Colonic mucosa (tissue), 4 donors: ENCODE results near the gene ELMO1. TPM values are rescaled to one million over a fixed set of nuclear protein-coding genes. Genes with fewer than 3 reads are reported as not detected.

Experiments
- DNase-seq: peaks from one replicate; pipeline ENCODE4 v3.0.0-alpha.2; 2020
- H3K27ac ChIP-seq: fragments of 200-600 bp; one replicate; pipeline ENCODE4 v1.8.0; 2021
- H3K27me3 ChIP-seq: fragments of 200-600 bp; one replicate; pipeline ENCODE4 v1.8.0; 2021
- H3K36me3 ChIP-seq: fragments of 200-600 bp; one replicate; pipeline ENCODE4 v1.8.0; 2021
- H3K4me1 ChIP-seq: fragments of 200-600 bp; one replicate; pipeline ENCODE4 v1.8.0; 2021; ENCODE audit warnings: mild to moderate bottlenecking
- H3K4me3 ChIP-seq: fragments of 200-600 bp; one replicate; pipeline ENCODE4 v1.8.0; 2021
- H3K9ac ChIP-seq, 2 donors: one replicate each; pipeline ENCODE4 v1.7.0; 2013; ENCODE audit warnings: control low read depth in 2 of 2, low read depth in 2 of 2, low read length in 2 of 2
- H3K9me3 ChIP-seq: fragments of 200-600 bp; one replicate; pipeline ENCODE4 v1.8.0; 2021
- intact Hi-C: fragments of 100-400 bp; cut with DNase I; formaldehyde crosslinking; loops from one replicate; pipeline ENCODE4 v1.14.1; 2022
- total RNA-seq, 2 donors: library from RNA; stranded (reverse); fragmentation: NEBNext Ultra II Directional in 1 of 2; extraction: Animal tissue kit (Norgen Biotek cat#: 25700) in 1 of 2; gene quantifications; one replicate each; pipeline ENCODE4 v1.2.1, GENCODE V29; 2021
- TF ChIP-seq, protein P1 (sequence below): fragments of 200-600 bp; IDR thresholded peaks from one replicate; pipeline ENCODE4 v1.8.0; 2022; ENCODE audit warnings: antibody characterized with exemption, mild to moderate bottlenecking
- donor health status: healthy.
- donor health status: DM: no; HTN: no; CAD: no.
- donor health status: DM: no; HTN: no; CAD: no.

Gene ELMO1
- total RNA-seq, 2 donors from 2014 or later: 4.2 to 4.7 TPM

DNA sequence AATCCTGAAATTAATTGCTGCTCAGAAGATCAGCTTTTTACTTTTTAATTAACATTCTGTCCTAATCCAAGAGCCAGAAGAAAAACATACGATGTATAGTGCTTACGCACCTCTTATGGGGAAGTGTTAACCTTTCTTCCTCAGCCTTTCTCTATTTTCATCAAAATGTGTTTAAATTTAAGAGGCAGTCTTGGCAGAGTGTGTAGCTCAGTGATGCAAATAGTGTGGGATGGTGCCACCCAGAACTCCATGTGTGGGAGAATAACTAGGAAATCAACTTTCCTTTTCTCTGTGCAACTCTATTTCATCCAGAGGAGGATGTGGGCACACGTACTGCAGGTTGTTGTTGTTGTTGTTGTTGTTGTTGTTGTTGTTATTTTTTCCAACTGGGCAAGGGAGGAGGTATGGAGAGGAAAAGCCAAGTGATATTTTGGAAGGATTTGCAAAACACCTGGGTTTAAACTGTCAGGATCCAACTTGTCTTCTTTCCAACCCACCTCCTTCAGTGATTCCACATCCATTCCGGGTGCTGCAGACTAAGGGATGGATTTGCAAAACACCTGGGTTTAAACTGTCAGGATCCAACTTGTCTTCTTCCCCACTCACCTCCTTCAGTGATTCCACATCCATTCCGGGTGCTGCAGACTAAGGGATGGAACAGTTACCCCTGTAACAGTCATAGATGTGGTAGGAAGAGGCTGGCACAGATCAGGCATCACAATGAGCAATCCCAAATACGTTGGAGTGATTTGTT is 19.8 kb downstream of the ELMO1 start:
- TF ChIP-seq, protein P1, sequence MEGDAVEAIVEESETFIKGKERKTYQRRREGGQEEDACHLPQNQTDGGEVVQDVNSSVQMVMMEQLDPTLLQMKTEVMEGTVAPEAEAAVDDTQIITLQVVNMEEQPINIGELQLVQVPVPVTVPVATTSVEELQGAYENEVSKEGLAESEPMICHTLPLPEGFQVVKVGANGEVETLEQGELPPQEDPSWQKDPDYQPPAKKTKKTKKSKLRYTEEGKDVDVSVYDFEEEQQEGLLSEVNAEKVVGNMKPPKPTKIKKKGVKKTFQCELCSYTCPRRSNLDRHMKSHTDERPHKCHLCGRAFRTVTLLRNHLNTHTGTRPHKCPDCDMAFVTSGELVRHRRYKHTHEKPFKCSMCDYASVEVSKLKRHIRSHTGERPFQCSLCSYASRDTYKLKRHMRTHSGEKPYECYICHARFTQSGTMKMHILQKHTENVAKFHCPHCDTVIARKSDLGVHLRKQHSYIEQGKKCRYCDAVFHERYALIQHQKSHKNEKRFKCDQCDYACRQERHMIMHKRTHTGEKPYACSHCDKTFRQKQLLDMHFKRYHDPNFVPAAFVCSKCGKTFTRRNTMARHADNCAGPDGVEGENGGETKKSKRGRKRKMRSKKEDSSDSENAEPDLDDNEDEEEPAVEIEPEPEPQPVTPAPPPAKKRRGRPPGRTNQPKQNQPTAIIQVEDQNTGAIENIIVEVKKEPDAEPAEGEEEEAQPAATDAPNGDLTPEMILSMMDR: no peak
- Histone ChIP-seq H3K4me1 (no peaks in the 10 kb centered on the region), H3K4me3 (no peak overlapping the region), H3K27ac (no peak overlapping the region), H3K27me3 (no peaks in the 10 kb centered on the region), H3K9ac (no peak overlapping the region), H3K36me3 (no peaks in the 10 kb centered on the region), H3K9me3 (no peaks in the 10 kb centered on the region)
- intact Hi-C loops: no loop called here
- no peak for DNase-seq

- H3K9me3 ChIP-seq: no peaks in the 10 kb centered on the region
- H3K27ac ChIP-seq: no peak overlapping the region
- no peak overlapping the region for H3K9ac ChIP-seq
- intact Hi-C loops: no loop called here
- H3K27me3 ChIP-seq: no peaks in the 10 kb centered on the region
- no peaks in the 10 kb centered on the region for H3K36me3 ChIP-seq
- no peaks in the 10 kb centered on the region for H3K4me1 ChIP-seq
- TF ChIP-seq, protein P1: no peak
- no peak overlapping the region for H3K4me3 ChIP-seq
- no peak for DNase-seq
Observed at GRCh38 chr7:37427276-37427940, 21.3 kb downstream of the ELMO1 start.

DNA sequence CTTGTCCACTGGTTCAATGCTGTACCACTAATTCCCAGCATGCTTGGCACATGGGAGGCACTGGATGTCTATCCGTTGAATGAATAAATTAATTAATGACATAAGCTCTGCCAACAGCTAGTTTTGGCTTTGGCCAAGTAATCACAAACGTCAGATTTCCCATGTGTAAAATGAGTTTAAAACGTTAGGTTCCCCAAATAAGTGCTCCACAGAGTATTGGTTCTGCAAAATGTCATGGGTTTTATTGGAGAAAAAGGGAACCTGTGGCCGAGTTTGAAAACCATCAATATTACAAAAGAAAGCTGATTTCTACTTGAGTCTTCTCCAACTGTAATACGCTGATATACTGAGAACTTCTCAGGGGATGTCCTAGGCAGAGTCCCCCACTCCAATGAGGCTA is 23.2 kb downstream of the ELMO1 start:
- no peak for DNase-seq
- no peak overlapping the region for H3K9ac ChIP-seq
- H3K9me3 ChIP-seq: no peaks in the 10 kb centered on the region
- H3K27ac ChIP-seq: no peak overlapping the region
- TF ChIP-seq, protein P1: no peak
- intact Hi-C loops: no loop called here
- H3K4me1 ChIP-seq: no peaks in the 10 kb centered on the region
- H3K4me3 ChIP-seq: no peak overlapping the region
- no peaks in the 10 kb centered on the region for H3K27me3 ChIP-seq
- H3K36me3 ChIP-seq: no peaks in the 10 kb centered on the region

DNA sequence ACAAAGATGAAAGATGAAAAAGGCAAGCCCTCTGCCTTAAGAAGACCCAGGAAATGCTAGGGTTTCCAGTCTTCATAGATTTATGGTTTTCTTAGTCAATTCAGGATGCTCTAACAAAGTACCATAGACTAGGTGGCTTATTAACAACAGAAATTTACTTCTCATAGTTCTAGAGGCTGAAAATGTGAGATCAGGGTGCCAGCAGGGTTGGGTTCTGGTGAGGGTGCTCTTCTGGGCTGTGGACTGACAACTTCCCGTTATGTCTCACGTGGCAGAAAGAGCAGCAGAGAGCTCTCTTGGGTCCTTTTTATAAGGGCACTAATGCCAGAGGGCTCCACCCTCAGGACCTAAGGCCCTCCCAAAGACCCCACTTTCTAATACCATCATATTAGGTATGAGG is 23.7 kb downstream of the ELMO1 start:
- DNase-seq: no peak
- Histone ChIP-seq H3K36me3 (no peaks in the 10 kb centered on the region), H3K9ac (no peak overlapping the region), H3K9me3 (no peaks in the 10 kb centered on the region), H3K27ac (no peak overlapping the region), H3K4me3 (no peak overlapping the region), H3K27me3 (no peaks in the 10 kb centered on the region), H3K4me1 (no peaks in the 10 kb centered on the region)
- intact Hi-C loops: no loop called here
- TF ChIP-seq, protein P1: no peak

DNA sequence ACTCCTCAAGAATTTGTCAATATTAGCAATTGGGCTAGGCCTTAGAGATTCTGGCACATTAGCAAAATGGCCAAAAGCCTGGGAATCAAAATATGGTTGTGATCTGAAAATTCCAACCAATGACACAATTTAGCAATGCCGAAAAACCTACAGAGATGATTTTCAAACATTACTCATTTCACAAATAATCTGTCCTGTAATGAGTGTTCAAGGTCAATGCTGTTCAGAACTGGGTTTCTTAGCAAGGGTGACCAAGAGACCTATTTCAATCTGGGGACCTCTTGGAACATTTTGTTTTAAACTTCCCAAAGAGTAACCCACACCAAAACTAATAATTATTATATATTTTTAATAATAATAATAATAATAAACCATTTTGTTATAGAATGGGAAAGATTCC is 24.1 kb downstream of the ELMO1 start:
- H3K4me1 ChIP-seq: no peaks in the 10 kb centered on the region
- H3K9me3 ChIP-seq: no peaks in the 10 kb centered on the region
- H3K27me3 ChIP-seq: no peaks in the 10 kb centered on the region
- no peak overlapping the region for H3K4me3 ChIP-seq
- TF ChIP-seq, protein P1: no peak
- H3K36me3 ChIP-seq: no peaks in the 10 kb centered on the region
- intact Hi-C loops: no loop called here
- H3K9ac ChIP-seq: no peak overlapping the region
- no peak for DNase-seq
- no peak overlapping the region for H3K27ac ChIP-seq
